Measurements from ENCODE around the gene UBL3.

The UBL3 gene

DNA sequence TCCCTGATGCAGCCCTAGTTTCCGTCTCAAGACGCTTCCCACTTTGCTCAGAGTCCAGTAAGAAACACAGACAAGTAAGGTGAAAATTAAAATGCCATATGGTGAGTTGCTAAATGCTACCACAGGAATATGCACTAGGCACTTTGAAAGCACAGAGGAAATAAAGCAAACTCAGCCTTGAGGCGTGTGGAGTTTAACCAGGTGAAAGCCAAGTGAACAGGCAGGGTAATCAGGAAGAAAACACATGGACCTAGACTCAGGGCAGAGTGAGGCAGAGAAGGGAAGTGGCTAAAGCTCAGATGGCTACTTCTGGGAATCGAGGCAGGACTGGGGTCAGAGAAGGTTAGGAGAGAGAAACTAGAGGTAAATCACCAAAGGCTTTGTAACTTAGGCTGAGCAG lies 5.4 kb upstream of the UBL3 start:
- DNase-seq, result no peak

DNA sequence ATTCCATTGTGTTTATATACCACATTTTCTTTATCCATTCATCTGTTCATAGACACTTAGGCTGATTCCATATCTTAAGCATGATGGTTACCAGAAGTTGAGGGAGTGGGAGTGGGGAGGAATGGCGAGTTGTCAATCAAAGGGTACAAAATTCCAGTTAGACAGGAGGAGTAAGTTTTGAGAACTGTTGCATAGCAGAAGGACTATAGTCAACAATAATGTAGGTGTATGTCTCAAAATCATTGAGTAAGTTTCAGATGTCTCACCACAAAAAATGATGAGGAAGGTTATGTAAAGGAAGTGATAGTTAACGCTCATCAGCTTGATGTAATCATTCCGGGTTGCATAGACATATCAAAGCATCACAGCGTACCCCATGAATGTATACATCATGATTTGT lies 4.6 kb upstream of the UBL3 start:
- DNase-seq, result no peak

DNA sequence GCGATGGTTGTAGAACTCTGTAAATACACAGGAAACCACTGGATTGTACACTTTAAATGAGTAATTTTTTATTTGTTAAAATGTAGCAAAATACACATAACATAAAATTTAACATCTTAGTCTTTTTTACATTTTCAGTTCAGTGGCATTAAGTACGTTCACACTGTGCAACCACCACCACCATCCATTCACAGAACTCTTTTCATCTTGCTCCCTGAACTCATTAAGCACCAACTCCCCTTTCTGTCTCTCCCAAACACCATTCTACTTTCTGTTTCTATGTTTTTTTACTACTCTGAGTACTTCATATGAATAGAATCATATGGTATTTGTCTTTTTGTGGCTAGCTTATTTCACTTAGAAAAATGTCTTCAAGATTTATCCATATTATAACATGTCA lies 2.7 kb upstream of the UBL3 start:
- DNase-seq, result no peak

DNA sequence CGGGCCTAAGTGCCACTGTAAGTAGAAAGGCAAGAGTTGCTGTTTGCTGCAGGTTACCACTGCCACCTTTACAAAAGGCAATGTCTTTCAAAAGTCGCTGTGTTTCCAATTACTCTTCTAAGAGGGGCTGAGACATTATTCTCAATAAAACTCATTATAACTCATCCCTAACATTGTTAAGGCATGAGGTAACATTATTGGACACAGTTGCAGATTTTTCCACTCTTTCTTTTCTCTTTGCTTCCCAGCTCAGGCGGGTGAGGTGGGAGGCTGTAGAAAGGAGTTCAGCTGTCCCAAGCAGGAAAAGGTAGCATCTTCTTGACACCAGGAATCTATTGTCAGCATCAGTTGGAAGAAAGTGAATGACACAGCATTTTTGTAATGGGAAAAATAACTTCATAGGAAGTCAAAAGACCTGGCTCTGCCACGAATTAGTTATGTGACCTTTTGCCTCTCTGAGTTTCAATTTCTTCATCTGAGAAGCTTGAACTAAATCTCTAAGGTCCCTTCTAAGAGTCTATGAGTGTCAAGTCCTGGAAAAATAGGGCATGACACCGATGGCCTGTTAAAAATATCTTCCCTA lies 2.1 kb upstream of the UBL3 start:
- DNase-seq, result no peak

DNA sequence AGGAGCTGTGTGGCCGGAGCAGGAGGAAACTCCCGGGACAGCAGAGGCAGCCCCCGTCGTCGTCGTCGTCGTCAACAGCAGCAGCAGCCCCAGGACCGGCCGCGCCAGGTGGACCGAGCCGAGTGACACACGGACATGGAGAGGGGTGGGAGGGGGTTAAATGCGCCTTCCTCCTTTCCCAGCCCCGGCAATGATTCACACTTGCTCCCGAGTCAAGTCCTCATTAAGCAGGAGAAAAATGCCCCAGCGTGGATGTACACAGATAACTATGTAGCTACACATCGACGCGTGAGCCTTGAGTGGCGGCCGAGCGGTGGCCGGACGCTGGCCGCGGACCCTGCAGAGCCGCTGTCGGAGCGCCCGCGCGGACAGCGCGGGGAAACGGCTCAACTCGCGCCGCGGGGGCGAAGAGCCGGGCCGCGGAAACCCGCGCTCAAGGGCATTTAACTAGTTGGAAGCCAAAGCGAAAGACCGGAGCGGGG lies 645 bp downstream of the UBL3 start:
- peak; percentile 37 for DNase-seq

DNA sequence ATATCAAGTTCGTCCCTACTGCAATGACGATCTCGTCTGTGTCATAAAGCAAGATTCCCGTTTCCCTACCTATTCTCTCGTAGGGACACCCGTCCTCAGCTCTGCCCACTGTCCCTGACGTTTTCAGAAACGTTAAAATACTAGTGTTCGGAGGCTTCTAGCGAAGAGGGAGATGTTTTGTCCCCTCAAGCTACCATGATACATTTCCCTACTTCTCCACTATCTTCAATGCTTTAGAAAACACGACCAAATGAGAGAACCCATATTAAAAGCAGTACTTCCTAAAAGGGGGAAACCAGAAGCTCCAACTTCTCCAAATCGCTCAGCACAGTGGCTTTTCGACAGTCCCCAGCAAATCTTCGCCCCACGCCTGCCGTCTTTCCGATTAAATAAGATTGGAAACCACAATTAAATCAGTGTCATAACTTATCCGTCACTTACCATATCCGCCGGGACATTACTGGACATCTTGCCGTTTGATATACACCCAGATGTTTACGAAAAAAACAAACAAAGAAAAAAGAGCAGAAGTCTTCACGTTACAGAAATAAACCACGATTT lies 1.3 kb downstream of the UBL3 start:
- peak; percentile 16 for DNase-seq

DNA sequence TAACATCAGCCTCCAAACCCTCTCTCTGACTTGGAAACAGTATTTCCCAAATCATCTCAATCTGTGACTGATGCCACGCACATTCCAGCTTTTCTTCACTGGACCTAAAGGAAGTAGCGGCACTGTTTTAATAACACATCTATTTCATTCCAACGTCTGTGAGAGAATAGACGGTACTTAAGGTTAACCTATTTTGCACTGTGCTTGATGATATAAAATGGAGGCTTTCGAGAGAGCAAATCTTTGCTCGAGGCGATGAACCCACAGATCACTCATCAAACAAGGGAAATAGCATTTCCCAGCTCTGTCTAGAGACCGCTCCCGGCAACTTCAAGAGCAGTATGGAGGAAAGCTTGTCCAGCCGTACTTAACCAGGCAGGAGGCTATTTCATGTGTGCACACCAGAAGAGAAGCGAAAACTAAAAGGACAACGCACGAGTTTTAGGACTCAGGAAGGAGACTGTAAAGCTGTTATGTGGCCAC lies 2.9 kb downstream of the UBL3 start:
- DNase-seq, result no peak

DNA sequence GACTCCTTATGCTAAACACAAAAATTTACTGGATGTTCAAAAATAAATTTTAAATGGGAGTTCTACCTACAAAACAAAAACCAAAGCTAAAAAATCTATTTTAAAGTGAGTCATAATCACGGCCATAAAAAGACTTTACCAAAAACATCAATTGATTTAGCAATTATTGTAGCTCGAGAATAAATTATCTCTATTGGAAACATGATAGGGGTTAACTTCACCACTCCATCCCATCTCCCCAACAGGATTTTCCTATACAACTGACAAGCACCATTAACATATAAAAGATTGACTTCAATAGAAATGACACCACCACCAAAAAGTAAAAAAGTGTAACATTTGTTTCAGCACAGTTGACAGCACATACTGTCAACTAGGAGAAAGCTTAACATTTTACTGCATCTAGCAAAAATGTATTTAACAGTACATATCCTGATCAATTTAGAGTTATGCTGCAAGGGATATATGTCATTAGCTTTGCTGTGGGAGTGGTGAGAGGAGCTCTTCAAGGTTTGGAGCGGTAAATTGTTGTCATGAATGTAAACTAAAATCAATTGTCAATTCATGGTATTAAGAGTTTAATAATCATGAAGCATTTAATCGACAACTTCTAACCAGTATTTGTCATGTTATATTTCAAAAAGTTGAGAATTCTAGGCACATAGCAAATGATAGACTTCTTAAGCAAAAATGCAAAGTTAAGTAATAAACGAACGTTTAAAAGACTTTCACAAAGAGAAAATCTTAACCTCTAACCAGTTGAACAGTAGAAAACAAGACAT lies 3.8 kb downstream of the UBL3 start:
- no peak for DNase-seq

DNA sequence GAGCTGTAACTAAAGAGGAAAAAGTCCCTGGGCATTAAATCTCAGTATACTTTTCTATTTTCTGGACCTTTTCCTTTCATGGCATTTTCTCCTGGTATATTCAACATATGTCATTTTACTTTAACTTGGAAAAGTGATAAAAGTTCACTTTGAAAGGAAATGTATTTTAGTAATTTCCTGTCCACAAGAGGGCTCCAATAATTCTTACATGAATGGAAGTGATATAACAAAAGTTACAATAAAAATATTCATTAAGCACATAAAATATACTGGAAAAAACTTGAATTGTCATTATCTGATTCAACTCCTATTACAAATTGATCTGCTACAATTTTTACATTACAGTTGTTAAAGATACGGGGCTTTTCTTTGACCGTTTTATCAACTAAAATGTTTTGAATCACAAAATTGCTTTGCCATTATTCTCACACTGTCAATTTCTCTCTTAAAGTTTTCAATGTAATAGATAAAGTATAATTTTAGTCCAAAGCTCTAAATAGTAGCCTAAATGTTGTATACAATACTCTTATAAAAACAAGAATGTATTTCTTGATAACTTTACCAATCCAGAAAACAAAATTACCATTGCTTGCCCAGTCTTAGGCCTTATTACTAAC lies 4.9 kb downstream of the UBL3 start:
- DNase-seq, result no peak

DNA sequence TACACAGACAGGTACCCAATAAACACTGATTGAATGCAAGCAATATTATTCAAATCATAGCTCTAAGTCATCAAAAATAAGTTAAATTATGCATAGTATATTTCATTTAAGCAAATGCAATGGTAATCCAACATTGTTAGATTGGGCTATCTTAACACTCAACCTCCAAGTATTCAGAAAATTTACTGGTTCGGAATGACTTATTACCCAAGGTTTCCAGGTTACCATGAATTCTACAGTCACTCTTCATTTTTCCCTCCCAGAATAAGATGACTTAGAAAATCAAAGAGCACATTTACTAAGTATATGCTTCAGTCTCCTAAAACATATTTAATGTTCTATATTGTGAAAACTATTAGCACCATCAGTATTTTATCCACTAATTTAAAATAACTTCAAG lies 6.0 kb downstream of the UBL3 start:
- DNase-seq, result no peak

DNA sequence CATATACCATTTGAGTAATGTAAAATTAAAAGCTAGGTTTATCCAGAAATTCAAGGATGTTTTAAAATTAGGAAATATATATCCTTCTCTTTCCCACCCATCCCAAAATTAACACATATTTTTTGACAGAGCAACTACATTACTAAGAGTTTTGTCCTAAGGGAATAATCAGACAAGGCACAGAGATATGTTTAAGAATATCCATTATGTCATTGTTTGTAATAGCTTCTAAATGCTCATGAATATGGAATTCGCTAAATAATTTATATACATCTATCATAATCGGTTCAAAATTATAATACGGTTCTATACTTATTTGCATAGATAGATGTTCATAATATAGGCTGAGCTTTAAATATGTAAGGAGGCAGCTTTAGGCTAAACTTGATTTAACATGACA lies 9.8 kb downstream of the UBL3 start:
- no peak for DNase-seq

DNA sequence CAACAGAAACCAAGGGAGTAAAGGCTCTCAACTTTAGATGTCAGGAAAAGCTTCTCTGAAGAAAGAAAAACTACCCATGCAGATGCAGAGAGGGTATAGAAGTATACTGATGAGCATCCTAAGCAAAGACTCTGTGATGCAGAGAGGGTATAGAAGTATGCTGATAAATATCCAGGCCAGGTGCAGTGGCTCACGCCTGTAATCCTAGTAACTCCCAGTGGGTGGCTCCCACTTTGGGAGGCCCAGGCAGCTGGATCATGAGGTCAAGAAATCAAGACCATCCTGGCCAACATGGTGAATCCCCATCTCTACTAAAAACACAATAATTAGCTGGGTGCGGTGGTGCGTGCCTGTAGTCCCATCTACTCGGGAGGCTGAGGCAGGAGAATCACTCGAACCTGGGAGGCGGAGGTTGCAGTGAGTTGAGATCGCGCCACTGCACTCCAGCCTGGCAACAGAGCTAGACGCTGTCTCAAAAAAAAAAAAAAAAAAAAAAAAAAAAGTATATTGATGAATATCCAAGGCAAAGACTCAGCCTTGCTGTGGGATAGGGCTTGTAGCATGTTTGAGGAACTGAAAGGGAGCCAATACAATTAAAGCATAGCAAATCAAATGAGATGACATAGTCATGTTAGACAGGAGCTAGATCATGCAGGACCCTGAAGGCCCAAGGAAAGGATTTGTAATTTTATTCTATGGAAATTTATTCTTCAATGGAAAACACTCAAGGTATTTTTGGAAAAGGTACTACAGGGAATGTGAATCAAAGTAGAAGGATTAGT lies 14.9 kb downstream of the UBL3 start:
- no peak for DNase-seq

DNA sequence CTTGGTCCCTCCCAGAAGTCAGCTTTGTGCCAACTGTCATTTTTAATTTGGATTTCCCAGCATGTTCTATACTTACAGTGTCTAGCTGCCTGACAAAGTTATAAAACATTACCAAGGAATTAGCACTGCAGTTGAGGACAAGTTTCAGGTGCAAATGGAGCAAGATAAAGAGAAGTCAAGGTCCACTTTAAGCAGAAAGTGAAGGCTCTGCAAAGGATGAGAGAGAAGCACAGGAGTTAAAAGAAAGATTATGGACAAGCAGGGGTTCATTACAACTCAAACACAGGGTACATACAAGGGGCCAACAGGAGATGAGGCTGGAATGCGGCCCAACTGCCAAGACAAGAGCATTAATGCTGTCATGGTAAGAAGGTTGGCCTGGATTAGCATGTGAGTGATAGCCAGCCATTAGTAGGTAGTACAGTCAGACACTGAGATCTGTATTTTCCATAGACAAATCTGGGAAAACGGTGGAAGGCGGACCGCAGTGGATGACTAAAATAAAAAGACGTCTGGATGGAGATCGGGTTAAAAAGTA lies 17.6 kb downstream of the UBL3 start:
- DNase-seq, result no peak

DNA sequence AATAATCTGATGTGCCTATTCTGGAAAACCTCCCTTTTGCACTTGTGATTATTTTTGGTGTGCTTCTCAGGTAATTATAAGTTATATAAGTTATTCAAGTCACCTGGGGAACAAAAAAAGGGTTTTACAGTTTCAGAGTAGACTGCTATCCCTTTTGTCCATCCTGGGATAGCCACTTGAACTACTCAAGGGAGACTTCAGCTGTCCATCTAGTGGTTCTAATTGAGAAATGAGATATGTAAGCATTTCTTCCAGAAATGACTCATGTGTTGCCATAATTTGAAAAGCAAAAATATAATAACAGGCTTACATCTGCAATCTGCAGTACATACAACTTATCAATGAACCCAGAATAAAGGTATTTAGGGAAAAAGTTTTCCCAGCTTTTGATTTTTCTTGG lies 20.4 kb downstream of the UBL3 start:
- DNase-seq, result no peak

DNA sequence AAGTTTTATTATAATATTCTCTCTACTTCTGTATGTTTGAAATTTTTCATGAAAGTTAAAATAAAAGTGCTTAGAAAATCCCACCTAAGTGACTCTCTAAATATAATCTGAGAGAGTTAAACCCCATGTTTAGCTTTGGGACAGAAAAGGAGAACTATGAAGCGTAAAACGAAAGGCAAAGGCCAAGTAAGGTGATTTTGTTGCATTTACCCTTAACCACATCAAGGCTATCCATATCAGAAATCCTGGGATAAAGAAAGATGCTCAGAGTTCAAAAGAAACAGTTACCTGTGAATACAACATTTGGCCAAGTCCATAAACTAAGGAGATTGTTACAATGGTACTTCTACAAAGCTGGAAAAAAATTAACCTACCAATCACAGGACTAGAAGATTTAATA lies 31.3 kb downstream of the UBL3 start:
- no peak for DNase-seq

DNA sequence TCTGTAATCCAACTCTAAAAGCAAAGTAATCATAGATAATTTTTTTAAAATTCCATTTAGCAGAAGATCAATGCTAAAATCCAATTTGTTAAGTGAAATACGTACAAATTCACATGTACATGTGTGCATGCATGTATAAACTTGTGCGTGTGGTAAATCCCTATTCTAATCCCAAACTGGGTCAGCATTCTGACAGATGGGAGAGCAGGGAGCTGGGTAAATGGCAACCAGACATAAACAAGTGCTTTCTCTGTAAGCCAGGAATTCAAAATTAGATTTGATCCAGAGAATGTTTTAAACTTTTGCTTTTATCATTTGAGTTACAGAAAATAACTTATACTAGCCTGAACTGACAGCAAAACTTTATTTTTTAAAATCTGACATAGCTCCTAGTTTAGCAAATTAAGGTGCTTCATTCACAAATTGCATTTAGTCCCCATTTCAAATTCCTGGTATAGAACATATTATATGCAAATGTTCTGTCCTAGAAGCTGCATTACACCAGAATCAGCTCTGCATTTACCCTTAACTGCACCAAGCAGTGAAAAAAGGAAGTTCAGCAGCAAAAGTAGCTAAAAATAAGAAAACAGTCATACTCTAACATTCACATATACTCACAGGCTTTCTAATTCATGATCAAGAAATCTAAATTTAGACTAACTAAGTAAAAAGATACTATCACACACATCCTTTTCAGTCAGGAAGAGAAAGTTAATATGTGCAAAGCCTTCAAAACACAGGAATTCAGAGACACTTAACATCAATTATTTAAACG lies 32.6 kb downstream of the UBL3 start:
- DNase-seq, result no peak

DNA sequence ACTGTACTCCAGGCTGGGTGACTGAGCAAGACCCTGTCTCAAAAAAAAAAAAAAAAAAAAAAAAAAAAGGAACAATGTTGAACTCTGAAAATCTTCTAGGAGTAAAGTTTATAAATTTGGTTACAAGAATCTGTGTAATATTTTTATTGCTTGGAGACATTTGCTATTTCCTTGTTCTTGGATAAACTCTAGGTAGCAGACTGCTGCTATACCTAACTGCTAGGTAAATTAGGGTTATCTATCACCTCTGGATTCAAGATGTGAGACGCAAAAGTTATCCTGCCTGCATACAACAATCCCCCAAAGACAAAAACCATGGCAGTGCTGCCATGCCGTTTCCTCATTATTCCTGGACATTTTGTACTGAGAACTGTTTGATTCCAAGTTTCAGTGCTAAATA lies 33.7 kb downstream of the UBL3 start:
- no peak for DNase-seq

DNA sequence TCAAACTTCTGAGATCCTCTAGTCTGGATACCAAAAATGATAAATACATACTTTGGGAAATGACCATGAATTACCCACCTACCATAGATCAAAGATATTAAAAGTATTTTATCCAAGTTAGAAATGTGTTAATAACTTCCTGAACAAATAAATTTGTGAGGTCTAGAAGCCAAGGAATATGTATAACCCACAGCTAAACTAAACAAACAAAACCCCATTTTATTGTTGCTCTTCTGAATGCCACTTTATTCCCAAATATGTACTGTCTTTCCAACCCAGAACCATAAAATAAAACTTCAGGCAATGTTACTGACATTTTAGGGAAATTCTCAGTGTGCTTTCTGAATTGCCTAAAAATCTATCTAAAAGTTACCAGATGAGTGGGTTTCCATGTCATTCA lies 35.1 kb downstream of the UBL3 start:
- no peak for DNase-seq

DNA sequence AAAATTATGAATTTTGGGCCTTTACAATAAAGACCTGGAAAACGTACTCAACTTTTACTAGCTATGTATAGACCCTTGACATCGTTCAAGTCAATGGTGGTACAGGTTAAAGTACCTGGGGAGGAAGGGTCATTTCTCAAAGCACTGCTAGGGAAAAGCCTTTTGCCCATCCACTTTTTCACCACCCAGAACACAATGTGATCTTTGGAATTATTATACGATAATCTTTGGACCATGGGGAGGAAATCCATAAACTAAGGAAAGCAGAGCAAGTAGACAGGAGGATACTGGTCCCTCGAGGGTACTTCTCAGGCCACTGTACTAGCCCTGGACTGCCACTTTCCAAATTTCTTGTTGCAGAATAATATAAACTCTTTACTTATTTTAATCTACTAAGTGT lies 39.5 kb downstream of the UBL3 start:
- no peak for DNase-seq

DNA sequence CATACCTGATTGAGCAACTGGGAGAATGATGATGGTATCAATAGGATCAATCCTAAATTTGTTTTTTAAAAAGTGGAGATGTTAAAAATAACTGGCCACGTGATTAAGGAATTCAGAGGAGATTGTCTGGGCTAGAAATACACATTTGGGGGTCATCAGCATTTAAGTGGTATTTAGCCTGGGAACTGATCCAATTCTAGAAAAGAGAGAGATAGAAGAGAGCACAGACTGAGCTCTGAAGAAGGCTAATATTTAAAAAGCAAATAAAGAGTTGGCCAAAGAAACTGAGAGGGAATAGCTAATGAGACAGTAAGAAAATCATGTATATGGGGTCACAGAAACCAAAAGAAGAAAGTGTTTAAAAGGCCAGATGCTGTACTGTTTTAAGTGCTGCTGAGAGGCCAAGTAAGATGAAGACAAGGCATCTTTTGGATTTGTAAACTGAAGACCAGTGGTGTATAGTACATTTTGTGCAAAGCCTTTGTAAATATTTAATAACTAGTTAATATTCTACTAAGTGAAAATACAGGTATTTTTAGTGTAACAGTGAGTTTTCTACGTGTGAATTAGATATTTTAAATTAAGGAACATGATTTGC lies 40.2 kb downstream of the UBL3 start:
- no peak for DNase-seq

DNA sequence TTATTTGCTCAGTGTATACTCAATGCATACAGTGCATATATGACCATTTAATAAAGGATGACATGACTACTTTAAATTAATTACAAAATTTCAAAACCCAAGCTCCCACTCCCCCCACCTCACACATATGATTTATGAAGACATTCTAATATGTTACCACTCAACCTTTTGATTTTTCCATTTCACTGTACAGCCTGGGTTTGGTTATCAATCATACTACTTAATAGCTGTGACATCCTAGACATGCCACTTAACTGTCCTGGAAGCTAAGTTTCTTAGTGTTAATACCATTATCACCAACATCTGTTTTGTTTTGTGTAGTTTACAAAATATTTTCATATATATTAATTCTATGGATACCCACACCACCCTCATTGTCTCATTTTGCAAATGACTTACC lies 42.2 kb downstream of the UBL3 start:
- DNase-seq, result no peak
